Stimulated activated CD8-positive, alpha-beta memory T cell treated with anti-CD3 and anti-CD28 coated beads, Interleukin-12 subunit alpha, Interleukin-12 subunit beta, amount 100 ng/mL, for 1 hour (primary cell): ENCODE data around the gene MT1X.
"Not testable (repeated sequence)": the region's sequence is repeated elsewhere in the genome, so short reads cannot be mapped to it uniquely, and the experiment has no call there.

Experiments
- DNase-seq: peaks from one replicate; pipeline ENCODE4 v3.0.0-alpha.2; 2020; ENCODE audit warnings: low read depth

The MT1X gene

GRCh38 chr16:56713794-56714193 lies 31.5 kb downstream of the MT1X start:
- no peak for DNase-seq

GRCh38 chr16:56715126-56715525 lies 32.9 kb downstream of the MT1X start:
- no peak for DNase-seq

DNA sequence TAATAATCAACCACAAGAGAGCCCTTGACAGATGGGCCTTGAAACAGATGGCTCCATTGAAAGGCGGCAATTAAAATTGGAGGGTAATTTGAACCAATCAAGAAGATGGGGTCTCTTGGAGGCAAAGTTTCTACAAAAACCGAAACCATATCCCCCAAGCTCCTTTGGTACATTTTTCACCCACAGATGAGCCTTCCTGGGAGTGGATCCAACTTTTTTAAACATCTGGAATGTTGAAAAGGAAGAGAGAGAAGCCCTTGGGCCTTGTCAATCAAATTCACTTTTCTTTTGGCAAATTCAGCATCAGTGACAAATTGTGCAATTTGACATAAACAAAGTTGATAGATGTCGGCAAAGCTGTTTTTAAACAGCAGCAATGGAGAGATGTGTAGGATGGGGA lies 34.5 kb downstream of the MT1X start:
- DNase-seq = no peak

DNA sequence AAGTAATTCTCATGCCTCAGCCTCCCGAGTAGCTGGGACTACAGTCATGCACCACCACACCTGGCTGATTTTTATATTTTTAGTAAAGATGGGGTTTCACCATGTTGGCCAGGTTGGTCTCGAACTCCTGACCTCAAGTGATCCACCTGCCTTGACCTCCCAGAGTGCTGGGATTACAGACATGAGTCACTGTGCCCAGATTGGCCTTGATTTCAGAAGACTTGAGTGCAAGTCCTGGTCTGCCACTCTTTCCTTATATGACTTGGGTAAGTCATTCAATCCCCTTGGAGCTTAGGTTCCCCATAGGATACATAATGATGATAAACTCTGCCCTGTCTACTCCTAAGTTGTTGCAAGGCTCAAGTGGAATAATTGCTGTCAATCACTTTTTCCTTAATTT lies 35.3 kb downstream of the MT1X start:
- not testable (repeated sequence) for DNase-seq

DNA sequence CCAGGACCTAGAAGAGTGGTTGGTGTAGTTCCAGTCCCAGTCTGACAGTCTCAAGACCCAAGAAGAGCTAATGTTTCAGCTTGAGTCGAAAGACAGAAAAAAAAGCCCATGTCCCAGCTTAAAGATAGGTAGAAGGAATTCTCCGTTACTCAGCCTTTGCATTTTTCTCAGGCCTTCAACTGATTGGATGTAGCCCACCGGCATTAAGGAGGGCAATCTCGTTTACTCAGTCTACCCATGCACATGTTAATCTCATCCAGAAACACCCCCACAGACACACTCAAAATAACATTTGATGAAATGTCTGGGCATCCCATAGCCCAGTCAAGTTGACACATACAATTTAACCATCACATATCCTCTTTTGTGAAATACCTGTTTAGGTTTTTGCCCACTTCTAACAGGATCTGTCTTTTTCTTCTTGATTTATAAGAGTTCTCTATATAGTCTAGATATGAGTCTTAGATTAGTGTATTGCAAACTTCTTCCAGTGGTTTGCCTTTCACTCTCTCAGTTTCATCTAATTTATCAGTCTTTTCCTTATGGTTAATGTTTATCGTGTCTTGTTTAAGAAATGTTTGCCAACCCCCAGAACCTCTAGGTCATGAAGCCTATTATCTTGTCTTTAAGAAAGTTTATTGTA lies 40.1 kb downstream of the MT1X start:
- DNase-seq = no peak

- DNase-seq = no peak
Measured at GRCh38 chr16:56724191-56724590, 41.9 kb downstream of the MT1X start.

GRCh38 chr16:56726283-56726682 lies 44.0 kb downstream of the MT1X start:
- DNase-seq = no peak

DNA sequence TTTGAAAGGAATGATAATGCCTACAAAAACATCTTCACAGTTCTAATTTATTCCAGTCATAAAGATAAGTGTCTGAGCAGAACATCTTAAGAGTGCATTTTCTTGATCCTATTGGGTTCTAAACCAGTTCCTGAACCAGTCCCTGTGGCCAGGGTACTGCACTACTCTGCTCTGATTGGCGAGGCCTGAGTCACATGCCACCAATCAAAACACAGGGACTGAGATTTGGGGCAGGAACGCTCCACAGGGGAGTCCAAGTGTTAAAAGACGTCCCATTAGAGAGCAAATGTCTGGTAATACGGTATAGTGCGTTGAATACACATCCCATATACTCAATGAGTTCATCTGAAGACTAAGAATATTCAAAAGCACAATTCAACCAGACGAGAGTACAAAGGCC lies 44.7 kb downstream of the MT1X start:
- no peak for DNase-seq

- no peak for DNase-seq
Measured at GRCh38 chr16:56728027-56728426, 45.8 kb downstream of the MT1X start.

- DNase-seq = no peak
Measured at GRCh38 chr16:56728980-56729734, 46.9 kb downstream of the MT1X start.

GRCh38 chr16:56729735-56730662 lies 47.7 kb downstream of the MT1X start, which contains the start of gene NUP93:
Gene NUP93 (plus strand): TSS chr16:56730129. CDS start chr16:56748248, 18,119 bp downstream.
- peak; percentile 81 for DNase-seq

- DNase-seq = no peak
Measured at GRCh38 chr16:56732366-56732765, 50.1 kb downstream of the MT1X start.

DNA sequence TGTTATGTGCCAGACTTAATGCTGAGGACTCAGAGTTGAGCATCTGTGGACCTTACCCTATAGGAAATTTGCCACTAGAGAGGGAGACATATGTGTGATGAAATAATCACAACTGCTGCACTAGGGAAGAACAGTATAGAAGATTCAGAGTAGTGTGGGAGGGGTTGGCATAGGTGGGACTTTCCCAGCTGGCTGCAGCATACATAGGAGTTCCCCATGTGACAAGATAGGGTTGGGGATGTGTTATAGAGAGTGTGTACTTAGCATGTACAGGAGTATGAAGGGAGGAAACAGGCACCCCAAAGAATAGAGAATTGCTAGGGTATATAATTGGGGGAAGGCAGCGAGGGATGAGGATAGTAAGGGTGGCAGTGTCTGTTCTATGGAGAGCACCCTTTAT lies 50.6 kb downstream of the MT1X start:
- no peak for DNase-seq
